NCI-H2107 treated with DMSO at 0.1 percent for 48 hours (cell line): ENCODE data around the gene TSC22D2.

Experiments
- DNase-seq: peaks from one replicate; lab custom pipeline; 2025; ENCODE audit not compliant: unreplicated experiment; lab: John Stamatoyannopoulos, UW

Gene TSC22D2

DNA sequence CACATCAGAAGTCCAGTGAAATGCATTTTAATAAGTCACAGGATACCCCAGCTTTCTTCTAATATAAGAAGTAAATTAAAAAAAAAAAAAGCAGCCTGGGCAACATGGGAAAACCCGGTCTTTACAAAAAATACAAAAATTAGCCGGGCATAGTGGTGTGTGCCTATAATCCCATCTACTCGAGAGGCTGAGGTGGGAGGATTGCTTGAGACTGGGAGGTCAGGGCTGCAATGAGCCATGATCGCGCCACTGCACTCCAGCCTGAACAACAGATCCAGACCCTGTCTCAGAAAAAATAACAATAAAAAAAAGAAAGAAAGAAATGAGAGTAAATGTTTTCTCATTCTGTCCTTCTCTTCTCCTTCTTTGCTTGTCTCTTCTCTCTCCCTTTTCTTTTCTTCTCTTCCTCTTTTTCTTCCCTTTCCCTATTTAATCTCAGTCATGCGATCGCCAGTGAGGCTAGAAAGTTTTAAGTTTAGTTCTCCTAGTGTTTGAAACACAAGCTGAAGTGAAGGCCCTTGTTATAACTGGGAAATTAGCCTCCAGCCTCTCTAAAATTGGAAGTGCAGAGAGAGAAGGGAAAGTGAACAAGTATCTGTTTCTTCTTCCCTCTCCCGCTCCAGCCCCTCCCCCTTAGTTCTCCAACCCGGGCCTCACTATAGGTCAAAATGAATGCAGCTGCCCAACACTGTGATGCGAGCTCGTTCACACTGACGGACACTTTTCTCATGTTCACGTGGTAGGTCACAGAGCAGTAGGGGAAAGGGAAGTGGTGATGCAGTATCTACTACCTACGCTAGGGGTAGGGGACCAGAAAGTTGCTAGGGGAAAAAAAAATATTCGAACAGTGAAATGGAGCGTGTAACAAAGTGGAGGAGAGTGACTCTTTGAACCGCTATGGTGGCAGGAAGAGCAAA lies 23.5 kb upstream of the TSC22D2 start:
- no peak for DNase-seq

DNA sequence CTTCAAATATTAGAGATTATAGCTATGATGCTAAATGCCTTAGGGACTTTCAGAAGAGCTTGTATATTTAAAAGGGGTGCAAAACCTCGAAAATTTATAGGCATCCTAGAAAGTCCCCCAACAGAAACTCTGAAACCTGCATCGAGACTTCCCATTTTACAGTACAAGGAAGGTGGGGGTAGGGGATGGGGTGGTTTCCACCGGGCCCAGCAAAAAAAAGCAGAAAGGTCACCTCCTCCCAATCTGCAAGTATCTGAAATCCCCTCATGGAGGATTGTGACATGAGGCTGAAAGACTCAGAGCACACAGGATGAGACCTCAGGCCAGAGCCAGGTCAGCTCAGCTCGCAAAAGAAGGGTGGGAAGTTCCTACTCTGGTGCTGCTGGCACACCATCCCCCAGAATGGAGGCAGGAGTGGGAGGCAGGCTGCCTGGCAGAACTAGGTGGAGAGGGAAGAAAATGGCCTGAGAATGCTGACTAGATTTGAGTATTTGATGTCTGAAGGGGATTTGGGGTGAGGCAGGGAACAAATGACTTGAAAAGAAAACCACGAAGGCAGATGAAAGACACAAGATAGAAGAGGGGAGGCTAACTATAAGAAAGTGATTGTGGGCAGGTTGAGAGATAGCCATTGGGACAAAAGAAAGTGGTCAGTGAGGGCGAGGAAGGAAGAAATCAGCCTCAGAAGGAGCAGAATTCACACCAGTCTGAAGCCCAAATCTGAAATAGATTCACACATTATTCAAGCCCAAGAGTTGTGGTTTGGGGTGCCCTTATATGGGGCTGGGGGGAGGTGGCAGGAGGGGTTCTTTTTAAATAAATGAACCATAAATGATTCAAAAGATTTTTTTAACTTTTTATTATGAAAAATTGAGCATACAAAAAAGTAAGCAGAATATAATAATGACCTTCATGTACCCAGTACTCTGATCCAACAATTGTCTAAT lies 22.5 kb upstream of the TSC22D2 start:
- no peak for DNase-seq

DNA sequence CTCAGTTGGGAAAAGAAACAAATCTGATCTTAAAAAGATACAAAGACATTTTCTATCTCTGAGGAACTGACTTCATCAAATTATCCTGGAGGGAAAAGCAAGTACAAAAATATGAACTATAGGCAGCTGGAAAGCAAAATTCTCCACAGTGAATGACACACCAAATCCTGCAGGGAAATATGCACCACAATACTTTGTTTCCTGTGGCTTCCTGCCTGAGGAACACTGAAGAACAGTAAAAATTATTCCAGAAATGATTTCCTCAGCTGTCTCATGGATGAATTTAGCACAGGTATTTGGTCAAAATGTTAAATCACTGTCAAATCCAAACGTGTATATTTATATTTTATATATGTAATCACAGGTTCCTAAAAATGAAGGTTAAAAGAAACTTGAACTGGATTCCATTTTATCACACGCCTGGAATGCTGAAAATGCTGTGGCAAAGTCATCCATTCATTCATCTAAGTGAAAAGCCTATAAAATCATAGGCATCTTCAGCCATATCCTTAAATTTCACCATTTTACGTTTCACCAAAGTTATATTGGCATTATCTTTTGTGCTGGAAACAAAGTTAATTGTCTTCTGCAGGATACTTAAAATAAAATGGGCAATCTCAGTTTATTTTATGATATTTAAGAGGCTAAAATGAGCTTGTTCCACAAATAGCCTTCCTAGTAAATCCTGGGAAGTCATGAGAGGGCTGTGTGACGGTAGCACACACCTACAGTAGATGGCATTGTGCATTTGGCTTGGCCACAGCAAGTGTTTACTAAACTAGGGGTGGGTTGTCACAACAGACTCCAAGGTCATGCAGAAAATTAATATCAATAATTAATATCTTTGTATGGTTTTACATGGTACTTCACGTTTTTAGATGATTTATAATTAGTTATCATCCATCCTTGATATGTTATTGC lies 19.3 kb upstream of the TSC22D2 start:
- no peak for DNase-seq

DNA sequence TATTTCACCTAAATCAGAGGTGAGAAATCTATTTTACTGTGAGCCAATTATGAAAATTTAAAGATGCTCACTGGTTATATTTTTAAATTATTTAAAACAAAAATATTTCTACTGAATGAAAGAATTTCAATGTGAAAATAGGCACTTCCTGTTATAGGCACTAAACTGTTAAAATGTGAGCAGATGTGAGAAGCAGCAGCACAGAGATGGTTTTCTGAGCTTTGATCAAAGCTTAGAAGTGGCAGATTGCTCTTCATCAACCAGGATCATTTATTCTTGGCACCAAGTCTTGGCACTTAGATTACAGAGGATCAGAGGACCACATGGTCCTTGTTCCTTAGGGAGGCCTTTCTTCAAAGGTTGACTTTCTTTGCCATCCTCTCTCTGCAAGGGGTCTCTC lies 18.0 kb upstream of the TSC22D2 start:
- DNase-seq: no peak

DNA sequence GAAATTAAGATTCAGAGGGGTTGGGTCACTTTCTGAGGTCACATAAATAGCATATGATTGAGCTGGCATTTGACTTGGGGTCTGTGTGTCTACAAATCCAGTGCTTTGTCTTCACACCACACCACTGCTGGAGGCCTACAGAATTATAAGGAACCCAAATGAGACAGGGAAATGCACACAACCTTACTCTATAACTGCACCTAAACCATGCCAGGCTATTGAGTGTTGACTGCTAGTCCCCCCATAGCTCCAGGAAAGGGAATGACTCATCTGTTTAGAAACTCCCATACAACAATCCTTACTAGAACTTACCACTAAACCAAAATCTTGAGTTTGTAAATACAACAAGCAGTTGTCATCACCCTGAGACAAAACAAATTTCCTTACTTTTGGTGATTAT lies 16.9 kb upstream of the TSC22D2 start:
- DNase-seq: no peak

DNA sequence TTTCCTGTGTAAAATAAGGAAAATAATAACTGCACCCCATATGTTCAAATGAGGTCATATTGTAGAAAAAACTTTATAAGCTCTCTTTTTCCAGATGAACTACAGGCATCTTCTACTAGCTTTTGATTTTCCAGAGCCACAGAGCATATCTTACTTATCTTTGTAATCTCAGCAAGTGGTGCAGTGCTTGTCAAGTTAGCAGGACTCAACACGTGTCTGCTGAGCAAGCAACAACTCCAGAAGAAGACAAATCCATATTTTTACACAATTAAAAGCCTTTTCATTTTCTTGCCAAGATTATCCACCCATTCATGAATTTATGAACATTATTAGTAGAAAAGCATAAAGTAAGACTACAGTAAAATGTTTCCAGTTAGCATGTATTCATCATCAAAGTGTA lies 14.4 kb upstream of the TSC22D2 start:
- DNase-seq: no peak

DNA sequence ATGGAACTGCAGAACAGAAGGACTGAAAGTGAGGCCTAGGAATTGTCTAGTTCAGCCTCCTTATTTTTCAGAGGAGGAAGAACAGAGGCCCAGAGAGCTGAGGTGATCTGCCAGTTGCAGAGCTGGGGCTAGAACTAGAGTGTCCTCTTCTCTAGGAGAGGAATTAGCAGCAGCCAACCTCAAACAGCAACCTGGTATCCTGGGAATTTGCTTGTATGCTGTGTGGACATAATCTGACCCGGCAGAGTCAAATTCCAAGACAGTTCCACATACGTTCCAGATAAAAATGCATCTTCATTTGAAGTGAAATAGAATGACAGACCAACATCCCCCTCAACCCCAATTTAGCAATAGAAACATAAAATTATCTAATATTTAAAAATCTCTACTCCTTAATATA lies 13.5 kb upstream of the TSC22D2 start:
- no peak for DNase-seq

DNA sequence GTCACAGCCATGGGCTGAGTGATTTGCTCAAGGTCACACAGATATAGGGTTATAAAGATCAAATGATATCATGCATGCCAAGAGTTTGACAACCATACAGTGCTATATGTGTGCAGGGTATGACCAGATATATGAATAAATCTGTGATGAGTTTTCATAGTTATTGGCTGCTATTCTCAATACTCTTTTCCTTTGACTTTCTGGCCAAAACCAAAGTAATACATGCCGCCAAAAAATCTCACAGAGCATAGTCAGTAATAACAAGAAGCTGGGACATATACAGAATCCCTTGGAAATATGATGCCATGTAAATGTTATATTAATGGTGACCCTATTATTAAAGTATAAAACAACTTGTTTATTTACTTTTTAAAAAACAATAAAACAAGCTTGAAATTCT lies 11.6 kb upstream of the TSC22D2 start:
- DNase-seq: no peak

DNA sequence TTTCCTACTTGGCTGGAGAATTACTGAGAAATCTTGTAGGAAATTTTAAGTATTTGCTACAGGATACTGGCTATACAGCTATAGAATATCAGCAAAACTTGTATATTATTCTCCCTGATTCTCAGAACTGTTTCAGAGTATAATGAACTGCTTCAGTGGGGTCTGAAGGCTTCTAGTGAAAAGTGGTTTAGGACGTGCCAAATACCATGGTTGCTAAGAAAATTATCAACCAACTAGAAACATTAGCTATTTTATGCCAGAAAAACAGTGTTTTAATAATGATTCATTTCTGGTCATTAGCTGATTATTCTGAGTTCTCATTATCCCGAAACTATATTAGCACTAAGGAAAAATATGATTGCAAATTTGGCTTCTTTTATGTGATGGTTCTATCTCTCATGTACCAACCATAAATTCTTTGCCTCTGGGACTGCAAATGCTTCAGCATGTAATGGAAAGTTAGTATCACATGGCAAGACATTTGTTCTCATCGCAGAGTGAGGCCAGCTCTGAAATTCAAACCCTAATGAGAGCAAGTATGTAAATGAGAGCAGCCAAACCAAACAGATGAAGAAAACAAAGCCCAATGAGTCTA lies 11.0 kb upstream of the TSC22D2 start:
- DNase-seq: no peak

DNA sequence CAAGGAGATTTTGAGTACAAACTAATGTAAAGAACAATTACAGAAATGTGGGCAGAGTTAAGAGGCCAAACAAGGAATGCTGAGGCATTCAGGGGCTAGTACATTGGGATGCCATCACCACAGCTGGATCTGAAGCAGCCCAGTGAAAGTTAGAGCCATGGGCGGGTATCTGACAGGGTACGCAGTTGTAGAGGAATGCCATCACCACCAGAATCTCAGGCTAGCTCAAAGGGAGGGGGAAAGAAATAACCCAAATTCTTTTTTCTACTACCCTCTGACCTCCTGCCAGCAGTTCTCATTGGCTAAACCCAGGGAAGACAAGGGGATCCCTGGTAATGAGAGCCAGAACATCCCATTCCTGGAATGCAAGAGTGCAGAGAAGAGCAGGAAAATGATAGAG lies 9.0 kb upstream of the TSC22D2 start:
- no peak for DNase-seq

DNA sequence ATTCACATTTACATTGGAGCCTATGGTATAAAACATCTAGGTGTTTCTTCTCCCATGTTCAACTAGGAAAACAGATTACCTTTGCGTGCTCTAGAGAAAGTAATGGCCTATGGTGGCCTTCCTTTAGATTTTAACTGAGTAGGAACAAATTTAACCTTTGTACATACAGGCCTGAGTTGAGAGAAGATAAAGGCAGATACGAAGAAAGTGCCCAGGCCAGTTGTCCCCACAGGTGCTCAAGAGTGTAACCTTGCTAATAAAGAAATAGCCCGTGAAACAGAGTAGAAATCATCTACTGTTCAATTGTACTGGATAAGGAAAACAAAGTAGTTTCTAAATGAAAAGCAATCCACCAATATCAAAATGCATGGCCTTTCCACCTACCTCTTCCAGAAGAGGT lies 6.8 kb upstream of the TSC22D2 start:
- DNase-seq: no peak

DNA sequence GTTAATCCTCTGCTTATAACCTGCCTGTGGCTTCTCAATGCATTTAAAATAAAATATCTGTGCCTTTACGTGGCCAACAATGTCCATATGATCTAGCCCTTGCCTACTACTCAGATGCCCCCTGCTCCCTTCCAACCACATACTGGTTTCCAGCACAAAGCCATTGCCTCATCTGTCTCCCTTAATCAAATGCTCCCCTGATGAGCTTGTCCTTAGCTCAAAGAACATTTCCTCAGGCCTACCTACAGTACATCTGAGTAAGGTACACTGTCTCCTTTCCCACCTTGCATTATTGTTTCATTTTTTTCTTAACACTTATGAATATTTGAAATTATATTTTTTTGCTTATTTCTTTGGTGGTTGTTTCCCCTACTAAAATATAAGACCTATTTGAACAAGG lies 5.9 kb upstream of the TSC22D2 start:
- no peak for DNase-seq

DNA sequence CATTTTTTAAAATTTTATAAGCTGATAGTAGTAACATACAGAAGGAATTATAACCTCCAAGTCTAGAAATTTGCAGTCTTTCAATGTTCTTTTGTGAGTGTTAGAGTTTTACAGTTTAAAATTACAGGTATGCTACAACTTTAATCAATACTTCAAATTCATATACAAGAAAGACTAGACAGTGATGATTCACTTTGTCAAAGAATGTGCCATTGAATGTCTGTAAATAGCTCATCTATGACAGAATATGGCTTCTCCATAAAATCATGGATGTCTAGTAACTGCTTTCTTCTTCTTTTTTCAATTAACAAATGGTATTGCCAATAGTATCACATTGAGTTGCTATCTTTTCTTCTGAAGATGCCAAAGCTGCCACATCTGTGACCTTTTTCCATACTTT lies 4.1 kb upstream of the TSC22D2 start:
- DNase-seq: no peak

DNA sequence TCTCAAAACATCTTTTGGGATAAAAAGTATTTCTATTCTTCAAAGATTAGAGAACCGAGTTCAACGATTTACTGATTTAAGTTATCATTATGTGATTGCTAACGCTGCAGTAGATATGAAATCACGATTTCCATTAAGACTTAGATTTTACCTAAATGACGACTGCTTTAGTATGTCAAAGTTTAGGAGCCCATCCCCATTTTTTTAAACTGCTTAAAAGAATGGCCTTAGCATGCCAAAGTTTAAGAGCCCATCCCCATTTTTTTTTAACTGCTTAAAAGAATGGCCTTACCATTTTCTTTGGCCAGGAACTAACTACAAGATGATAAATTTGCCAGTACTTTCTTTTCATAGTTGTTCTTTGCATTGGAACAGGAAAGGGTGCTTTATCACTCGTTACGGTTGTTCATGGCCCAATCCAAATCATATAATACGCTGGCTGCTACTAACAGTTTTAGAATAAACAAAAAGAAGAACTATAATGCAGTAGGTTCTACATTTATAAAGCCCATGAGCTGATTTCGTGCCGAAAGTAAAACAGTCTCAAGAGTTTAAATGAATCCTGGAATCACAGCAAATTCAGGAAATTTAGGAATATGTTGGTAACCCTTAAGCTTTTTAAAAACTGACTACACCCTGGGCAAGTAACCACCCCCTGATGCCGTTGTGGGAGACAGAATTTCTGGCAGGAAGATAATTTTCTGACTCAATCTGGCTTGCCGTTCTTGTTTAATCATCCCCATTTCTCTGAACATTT lies 869 bp upstream of the TSC22D2 start:
- DNase-seq: no peak

DNA sequence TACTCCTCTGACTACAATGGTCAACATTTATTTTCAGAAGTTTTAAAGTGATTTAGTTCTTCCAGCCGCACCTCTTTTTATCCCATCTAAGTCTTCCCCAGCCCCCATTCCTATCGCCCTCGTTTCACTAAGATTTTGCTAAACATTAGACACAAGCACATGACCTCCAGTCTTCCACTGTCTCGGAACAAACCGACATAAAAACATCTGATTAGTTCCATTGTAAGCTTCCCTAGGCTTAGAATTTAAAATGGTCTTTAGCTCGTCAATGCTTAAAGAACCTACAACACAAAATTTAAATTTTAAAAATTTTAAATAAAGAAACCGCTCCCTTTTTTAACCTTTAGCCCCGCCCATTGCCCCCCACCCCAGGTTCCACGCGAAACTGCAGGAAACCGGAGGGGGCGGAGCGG lies 284 bp upstream of the TSC22D2 start:
- DNase-seq: peak; percentile 95

DNA sequence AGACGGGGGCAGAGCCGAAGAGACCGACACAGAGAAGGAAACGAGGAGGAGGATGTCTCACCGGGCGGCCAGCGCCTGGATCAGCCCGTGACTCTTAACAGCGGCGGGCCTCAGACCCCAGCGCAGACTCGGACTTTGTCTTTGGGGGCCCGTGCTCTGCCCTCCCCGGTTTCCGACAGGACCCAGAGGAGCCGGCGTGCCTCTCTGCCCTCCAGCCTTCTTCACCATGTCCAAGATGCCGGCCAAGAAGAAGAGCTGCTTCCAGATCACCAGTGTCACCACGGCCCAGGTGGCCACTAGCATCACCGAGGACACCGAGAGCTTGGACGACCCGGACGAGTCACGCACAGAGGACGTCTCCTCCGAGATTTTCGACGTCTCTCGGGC lies 1.0 kb downstream of the TSC22D2 start:
- no peak for DNase-seq

DNA sequence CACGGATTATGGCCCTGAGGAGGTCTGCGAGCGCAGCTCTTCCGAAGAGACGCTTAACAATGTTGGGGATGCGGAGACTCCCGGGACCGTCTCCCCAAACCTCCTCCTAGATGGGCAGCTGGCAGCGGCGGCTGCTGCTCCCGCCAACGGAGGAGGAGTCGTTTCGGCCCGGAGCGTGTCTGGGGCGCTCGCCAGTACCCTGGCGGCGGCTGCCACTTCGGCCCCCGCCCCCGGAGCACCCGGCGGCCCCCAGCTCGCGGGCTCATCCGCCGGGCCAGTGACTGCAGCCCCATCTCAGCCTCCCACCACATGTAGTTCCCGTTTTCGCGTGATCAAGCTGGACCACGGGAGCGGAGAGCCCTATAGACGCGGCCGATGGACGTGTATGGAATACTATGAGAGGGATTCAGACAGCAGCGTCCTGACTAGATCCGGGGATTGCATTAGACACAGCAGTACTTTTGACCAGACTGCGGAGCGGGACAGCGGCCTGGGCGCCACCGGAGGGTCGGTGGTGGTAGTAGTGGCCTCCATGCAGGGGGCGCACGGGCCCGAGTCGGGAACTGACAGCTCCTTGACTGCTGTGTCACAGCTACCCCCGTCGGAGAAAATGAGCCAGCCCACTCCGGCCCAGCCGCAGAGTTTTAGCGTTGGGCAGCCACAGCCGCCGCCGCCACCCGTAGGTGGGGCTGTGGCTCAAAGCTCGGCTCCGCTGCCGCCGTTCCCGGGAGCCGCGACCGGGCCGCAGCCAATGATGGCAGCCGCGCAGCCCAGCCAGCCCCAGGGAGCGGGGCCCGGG lies 1.6 kb downstream of the TSC22D2 start:
- DNase-seq: peak; percentile 46

DNA sequence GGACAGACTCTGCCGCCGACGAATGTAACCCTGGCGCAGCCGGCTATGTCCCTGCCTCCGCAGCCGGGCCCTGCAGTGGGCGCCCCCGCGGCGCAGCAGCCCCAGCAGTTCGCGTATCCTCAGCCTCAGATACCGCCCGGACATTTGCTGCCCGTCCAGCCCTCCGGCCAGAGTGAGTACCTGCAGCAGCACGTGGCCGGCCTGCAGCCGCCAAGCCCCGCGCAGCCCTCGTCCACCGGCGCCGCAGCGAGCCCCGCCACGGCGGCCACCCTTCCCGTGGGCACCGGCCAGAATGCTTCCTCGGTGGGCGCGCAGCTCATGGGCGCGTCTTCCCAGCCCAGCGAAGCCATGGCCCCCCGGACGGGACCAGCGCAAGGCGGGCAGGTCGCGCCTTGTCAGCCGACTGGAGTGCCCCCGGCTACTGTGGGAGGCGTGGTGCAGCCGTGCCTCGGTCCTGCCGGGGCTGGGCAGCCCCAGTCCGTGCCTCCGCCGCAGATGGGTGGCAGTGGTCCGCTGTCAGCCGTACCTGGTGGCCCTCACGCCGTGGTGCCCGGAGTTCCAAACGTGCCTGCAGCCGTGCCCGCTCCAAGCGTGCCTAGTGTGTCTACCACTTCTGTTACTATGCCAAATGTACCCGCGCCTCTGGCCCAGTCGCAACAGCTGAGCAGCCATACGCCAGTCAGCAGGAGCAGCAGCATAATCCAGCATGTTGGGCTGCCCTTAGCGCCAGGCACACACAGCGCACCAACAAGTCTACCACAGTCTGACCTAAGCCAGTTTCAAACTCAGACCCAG lies 2.4 kb downstream of the TSC22D2 start:
- DNase-seq: no peak
